ENCODE results near the gene TPK1. TPM values are rescaled to one million over a fixed set of nuclear protein-coding genes. Genes with fewer than 3 reads are reported as not detected.

The TPK1 gene
- total RNA-seq, 1 experiment from 2014 or later = 3.1 TPM

- no peak overlapping the region for H2AFZ ChIP-seq (ENCODE audit: low read length)
- no peak overlapping the region for H3K9ac ChIP-seq (ENCODE audit: extremely low read depth, insufficient read length, low read length)
- no peak overlapping the region for H2BK5ac ChIP-seq (ENCODE audit: insufficient read length, low read length)
- H3K9me3 ChIP-seq (ENCODE audit: control insufficient read depth, low read depth, low read length) = no peaks in the 10 kb centered on the region
- no peak overlapping the region for H3K27ac Mint-ChIP-seq
- no peak overlapping the region for H3T11ph ChIP-seq (ENCODE audit: low read length)
- no peak for TF ChIP-seq CTCF (conservative IDR thresholded peaks at IDR 0.05)
- H3K23ac ChIP-seq (ENCODE audit: insufficient read length, low read depth, low read length) = no peak overlapping the region
- WGBS (ENCODE audit: extremely low coverage, insufficient read length, low lambda C conversion rate) = no CpG with 5 or more reads among the region's 3 CpGs
- H2AK5ac ChIP-seq (ENCODE audit: insufficient read length, low read length) = no peak overlapping the region
- no peak overlapping the region for H3K4me3 Mint-ChIP-seq
- H3K4me1 Mint-ChIP-seq = peaks cover 5 to 15% of the 10 kb centered on the region in 2 experiments
- no peak overlapping the region for H3K4ac ChIP-seq (ENCODE audit: low read depth, low read length)
- H3K14ac ChIP-seq (ENCODE audit: insufficient read depth, low read length) = no peak overlapping the region
- DNase-seq = no peak
- no peak overlapping the region for H3K56ac ChIP-seq (ENCODE audit: insufficient read length, low read depth, low read length)
- H3K4me1 ChIP-seq (ENCODE audit: insufficient read depth, low read length) = peaks cover 4% of the 10 kb centered on the region; the same call in 1 of the 2 replicates
- H4K91ac ChIP-seq (ENCODE audit: insufficient read length, low read depth, low read length) = no peak overlapping the region
- H2BK120ac ChIP-seq (ENCODE audit: low read depth, low read length, poor library complexity, severe bottlenecking) = no peak overlapping the region
- no peaks in the 10 kb centered on the region for H3K79me1 ChIP-seq (ENCODE audit: insufficient read depth, low read depth, low read length, poor library complexity, severe bottlenecking)
- H3K18ac ChIP-seq (ENCODE audit: insufficient read length, low read depth, low read length) = no peak overlapping the region
- H2BK12ac ChIP-seq (ENCODE audit: insufficient read length, low read depth, low read length) = no peak overlapping the region
- no peaks in the 10 kb centered on the region for H3K23me2 ChIP-seq (ENCODE audit: insufficient read length, low read depth, low read length, poor library complexity, severe bottlenecking)
- no peak overlapping the region for H2BK20ac ChIP-seq (ENCODE audit: low read depth, low read length, poor library complexity, severe bottlenecking)
- H3K27ac ChIP-seq (ENCODE audit: insufficient read length, low read depth, low read length) = no peak overlapping the region
- H2BK15ac ChIP-seq (ENCODE audit: low read depth, low read length) = no peak overlapping the region
- no peaks in the 10 kb centered on the region for H3K27me3 Mint-ChIP-seq (ENCODE audit: low read depth)
- H3K36me3 Mint-ChIP-seq (ENCODE audit: insufficient read depth in 1 of 3, low read depth in 3 of 3) = peaks cover 0 to 20% (median 5%) of the 10 kb centered on the region in 3 experiments; a peak in 5 of 7 replicates
- no peak overlapping the region for H3K4me2 ChIP-seq (ENCODE audit: insufficient read depth, insufficient read length, low read length)
- peaks cover 9 to 12% of the 10 kb centered on the region in 2 experiments; a peak in 4 of 5 replicates for H3K9me3 Mint-ChIP-seq
- no peaks in the 10 kb centered on the region for H4K20me1 ChIP-seq (ENCODE audit: control insufficient read depth, insufficient read depth, insufficient read length)
- H4K5ac ChIP-seq (ENCODE audit: insufficient read length, low read depth, low read length) = no peak overlapping the region
- no peaks in the 10 kb centered on the region for H3K79me2 ChIP-seq (ENCODE audit: insufficient read depth, low read length)
- no peak overlapping the region for H4K8ac ChIP-seq (replicated peaks; ENCODE audit: insufficient read length, low read depth, low read length)
- H3K27me3 ChIP-seq (ENCODE audit: insufficient read depth, low read length) = no peaks in the 10 kb centered on the region
Observed at GRCh38 chr7:144414815-144415214, 421.0 kb downstream of the TPK1 start.

Data from H9 (cell line).